HG03066 (cell line): Measurements from ENCODE around the gene L3MBTL1.

Experiments
- ATAC-seq: cut with Tn5 transposase; IDR thresholded peaks from one replicate; pipeline ENCODE4 v1.9.1; 2021; ENCODE audit warnings: low read depth; ENCODE audit not compliant: unreplicated experiment

The L3MBTL1 gene

GRCh38 chr20:43534791-43535350, 27.4 kb downstream of the L3MBTL1 start:
- ATAC-seq = no peak

DNA sequence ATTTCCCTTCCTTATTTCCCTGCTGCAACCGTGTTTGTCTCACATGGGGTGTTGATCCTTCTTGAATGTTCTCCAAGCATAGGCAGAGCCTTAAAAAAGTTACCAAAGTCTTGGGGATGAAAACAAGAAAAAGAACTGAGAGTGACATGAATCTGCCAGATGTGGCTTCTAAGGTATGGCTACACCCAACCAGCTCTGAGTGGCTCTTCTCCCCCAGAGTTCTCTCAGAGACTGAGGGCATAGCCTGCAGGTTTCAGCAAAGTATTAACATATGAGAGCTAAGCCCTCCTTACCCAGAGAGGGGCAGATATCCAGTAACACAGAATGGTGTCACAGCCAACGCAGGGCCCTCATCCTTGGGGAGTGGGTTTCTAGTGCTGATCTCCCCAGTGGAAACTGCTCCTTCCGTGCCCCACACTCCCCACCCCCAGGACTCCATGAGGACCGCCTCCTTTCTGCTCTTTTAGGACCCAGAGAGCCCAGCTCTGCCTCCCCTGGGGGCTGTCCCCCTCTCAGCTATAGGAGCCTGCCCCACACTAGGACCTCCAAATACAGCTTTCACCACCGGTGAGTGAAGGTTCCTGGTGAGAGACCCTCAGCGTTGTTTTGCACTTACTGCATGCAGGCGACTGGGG, 28.0 kb downstream of the L3MBTL1 start:
- ATAC-seq = no peak

DNA sequence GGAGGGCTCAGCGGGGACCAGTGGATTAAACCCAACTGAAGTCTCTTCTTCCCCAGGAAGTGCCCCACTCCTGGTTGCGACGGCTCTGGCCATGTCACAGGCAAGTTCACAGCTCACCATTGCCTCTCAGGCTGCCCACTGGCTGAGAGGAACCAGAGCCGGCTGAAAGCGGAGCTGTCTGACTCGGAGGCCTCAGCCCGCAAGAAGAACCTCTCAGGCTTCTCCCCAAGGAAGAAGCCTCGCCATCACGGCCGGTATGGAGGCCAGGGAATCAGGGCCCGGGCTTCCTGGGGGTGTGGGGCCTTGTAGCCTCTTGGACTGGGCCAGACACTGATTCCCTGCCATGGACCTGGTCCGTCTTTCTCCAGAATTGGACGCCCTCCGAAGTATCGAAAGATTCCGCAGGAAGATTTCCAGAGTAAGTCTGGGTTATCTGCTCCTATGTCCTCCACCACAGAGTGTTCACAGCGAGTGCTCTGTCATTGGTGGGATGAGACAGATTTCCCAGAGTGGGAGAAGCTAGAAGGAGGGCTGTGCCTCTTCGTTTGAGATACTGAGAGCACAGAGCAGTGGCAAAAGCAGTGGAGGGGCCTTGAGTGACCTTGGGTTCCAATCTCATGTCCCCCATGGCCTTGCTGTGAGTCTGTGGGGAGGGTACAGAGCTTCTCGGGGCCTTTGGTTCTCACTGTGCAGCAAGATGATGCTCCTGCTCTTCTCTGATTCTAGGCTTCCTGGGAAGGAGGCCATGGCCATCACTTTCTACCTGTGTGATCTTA, 28.7 kb downstream of the L3MBTL1 start:
- ATAC-seq = no peak

- no peak for ATAC-seq
Measured at GRCh38 chr20:43536817-43537440, 29.4 kb downstream of the L3MBTL1 start.

GRCh38 chr20:43537921-43538877, 30.7 kb downstream of the L3MBTL1 start:
- ATAC-seq = no peak

GRCh38 chr20:43538878-43539700, 31.6 kb downstream of the L3MBTL1 start:
- no peak for ATAC-seq

DNA sequence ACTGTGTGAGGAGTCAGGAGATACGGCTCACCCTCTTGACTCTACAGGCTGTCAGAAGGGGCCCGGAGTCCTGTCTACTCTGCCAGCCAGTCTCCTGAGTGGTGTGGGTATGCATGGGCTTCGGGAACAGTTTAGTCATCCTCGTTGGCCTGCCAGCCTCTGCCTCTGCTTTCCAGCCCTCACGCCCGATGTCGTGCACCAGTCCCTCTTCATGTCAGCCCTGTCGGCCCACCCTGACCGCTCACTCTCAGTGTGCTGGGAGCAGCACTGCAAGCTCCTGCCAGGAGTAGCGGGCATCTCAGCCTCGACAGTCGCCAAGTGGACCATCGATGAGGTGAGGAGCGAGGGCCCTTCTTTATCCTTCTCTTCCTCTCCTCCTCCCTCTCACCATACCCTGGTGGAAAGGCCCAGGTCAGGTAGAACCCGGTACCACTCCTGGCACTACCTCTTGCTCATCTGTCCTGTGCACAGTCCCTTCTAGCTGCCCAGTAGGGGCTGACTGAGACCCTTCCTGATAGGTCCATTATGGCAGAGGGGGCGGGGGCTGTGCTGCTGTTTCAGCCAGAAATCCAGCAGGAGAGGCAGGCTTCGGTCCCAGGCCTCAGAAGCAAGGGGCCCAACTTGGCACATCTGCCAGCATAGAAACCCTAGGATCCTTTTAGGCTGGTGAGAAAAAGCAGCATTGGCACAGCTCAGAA, 32.6 kb downstream of the L3MBTL1 start:
- no peak for ATAC-seq

DNA sequence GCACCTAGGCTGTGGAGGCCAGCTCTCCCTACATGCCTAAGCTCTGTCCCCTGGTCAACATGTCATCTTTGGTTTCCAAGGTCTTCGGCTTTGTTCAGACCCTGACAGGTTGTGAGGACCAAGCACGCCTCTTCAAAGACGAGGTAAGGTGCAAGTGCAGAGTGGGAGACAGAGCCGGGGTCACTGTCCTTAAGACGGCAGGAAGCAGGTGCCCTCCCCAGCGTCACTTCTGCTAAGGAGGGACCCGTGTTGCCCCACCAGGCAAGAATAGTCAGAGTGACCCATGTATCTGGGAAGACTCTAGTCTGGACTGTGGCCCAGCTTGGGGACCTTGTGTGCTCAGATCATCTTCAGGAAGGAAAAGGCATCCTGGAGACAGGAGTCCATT, 33.2 kb downstream of the L3MBTL1 start:
- ATAC-seq = no peak

DNA sequence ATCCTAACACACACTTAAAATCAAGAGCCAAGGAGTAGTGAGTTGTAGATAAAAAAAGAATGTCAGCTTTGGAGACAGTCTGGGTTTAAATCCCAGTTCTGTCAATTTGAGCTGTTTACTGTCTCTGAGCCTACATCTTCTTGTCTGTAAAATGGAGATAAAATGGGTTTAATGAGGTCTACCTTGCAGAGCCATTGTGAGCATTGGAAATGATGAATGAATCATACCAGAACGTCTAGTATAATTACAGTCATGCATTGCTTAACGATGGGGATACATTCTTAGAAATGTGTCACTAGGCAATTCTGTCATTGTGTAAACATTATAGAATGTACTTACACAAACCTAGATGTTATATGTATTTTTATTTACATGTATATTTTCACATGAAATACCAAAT, 33.7 kb downstream of the L3MBTL1 start:
- no peak for ATAC-seq

DNA sequence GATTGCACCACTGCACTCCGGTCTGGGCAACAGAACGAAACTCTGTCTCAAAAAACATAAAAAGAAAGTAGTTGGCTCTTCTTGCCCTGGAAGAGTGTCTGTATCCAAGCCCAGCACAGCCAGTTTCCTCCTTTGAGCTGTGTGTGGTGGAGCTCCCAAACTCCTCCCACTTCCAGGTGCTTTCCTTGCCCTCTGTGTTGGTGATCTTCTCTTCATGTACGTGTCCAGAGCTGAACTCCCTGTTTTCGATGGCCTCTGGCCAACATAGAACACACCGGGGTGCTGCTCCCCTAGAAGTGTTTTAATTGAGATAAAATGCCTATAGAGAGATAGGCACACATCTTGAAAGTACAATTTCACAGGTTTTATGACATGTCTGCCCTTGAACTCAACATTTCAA, 34.7 kb downstream of the L3MBTL1 start:
- no peak for ATAC-seq

GRCh38 chr20:43542674-43543073, 35.2 kb downstream of the L3MBTL1 start:
- no peak for ATAC-seq

GRCh38 chr20:43543138-43543537, 35.6 kb downstream of the L3MBTL1 start:
- ATAC-seq = no peak

DNA sequence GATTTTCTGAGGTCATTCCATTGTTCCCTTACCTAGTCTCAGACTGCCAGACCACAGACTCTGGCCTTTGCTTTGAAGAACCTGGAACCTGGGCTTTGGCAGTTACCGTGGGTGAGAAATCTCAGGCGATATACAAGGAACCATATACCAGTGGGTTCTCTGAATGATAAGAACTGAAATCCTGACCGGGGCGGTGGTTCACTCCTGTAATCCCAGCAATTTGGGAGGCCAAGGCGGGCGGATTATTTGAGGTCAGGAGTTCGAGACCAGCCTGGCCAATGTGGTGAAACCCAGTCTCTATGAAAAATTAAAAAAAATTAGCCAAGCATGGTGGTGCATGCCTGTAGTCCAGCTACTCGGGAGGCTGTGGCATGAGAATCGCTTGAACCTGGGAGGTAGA, 37.0 kb downstream of the L3MBTL1 start:
- no peak for ATAC-seq

DNA sequence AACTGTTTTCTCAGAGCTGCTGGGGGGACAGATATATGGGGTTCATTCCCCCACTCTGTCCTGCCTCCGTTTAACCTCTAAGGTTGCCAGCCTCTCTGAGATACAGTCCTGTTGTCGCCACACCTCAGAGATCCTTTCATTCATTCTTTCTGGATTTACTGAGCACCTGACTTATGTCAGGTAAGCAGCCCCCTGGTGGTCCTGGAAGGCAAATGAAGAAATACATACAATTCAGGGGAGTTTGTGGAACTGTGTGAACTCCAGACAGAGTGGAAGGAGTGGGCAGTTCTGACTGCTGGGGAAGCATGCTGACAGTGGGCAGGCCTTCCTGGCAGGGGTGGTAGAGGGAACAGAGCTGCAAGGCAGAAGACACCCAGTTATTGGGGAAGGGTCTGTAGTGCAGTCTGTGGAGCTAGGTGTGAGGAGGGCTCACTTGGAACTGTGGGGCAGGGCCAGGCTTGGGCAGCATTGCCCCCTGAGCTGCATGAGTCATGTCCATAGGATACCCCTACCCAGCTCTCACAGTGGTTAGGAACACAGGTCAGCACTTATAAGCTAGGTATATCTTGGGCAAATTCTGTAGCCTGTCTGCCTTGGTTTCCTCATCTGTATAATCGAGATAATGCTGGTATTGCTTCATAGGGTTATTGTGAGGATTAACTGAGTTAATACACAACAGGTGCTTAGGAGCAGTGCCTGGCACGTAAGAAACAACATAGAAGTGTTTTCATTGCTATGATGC, 38.5 kb downstream of the L3MBTL1 start:
- no peak for ATAC-seq

DNA sequence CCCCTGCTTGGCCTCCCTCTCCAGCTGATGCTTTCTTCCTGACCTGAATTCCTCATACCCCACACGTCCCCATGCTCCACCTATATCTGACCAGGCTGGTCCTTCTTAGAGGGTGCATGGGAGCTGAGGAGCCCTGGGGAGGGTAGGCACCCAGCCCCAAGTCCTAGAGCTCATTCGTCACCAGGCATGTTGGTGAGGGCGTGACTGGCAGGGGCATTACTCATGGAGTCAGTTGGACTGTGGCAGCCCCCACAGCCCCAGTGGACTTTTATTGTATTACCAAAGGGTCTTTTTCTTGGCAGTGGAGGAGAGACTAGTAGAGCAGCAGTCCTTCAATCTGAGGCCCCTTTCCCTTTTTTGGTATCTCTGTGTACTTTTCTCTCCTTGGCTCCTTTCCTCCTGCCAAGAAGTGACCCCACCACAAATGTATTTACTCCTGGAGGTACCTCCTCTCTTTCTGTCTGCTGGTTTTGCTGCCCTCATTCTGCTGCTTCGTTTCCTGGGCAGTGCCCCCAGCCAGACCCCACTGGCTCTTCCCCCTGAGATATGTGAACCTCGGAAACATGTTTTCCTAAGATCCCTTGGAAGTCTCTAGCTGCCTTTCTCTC, 40.9 kb downstream of the L3MBTL1 start:
- no peak for ATAC-seq

DNA sequence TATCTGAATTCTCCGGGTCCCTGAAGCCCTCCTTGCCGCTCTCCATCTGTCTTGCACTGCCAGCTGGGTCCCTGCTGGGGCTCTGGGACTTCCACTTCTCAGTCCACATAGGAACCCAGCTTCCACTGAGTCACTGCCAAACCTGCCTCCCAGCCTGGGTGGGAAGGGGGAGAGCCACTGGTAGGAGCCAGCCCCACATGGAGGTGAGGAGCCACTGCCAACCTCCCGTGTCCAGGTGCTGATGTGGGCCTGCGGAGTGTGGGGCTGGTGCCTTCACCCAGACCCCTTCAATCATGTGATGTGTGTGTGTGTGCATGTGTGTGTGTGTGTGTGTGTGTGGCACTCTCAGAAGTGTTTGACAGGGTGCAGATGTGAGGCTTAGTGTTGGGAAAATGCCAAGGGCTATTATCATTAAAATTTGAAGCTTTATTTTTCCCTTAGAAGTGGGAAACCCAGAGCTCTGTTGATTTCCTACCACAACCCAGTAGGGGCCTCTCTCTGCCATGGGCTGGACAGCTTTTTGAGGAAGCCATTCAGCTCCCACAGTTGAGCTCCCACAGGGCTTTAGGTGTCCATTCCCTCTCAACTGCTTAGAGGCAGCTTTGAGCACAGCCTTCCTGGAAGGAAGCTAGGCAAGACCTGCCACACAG, 42.0 kb downstream of the L3MBTL1 start:
- ATAC-seq = no peak

DNA sequence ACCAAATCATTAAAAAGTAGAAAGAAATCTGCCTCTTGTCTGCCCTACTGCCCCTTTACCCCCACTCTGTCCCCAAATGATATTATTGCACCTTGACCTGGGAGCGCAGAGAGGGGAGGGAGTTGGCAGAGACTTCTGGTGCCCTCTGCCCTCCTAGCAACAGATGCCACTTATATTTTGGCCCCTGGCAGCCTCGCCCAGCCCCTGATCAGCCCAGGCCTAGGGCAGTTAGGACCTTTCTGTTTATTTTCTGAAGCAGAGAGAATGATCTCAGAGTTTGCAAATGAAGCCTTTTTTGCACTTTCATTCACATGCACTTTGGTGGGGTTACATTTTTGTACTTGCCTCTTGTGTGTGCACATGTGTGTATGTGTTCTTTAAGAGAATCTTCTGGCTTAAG, 43.0 kb downstream of the L3MBTL1 start:
- ATAC-seq = no peak
